GM23338 (cell line): ENCODE results near the gene ATP9B. TPM values are rescaled to one million over a fixed set of nuclear protein-coding genes. Genes with fewer than 3 reads are reported as not detected.

Experiments
- ATAC-seq: fragments of 200-7000 bp; cut with Tn5 transposase; 3 replicates; pipeline ENCODE4 v1.9.1; 2020
- DNase-seq: peaks from one replicate; pipeline ENCODE4 v3.0.0-alpha.2; 2015; ENCODE audit warnings: low spot score
- H2AFZ ChIP-seq: fragments of 200-600 bp; sonication (generic); 2 replicates; pipeline ENCODE4 v1.8.0; 2016; ENCODE audit warnings: antibody characterized with exemption, mild to moderate bottlenecking, moderate library complexity
- H3F3A ChIP-seq: fragments of 200-600 bp; sonication (generic); replicated peaks from 2 replicates; pipeline ENCODE4 v1.8.0; 2017; ENCODE audit warnings: antibody characterized with exemption, mixed run types, low read depth
- H3K27ac ChIP-seq: fragments of 200-600 bp; sonication (generic); 2 replicates; pipeline ENCODE4 v1.6.1; 2016; ENCODE audit warnings: low read depth
- H3K27me3 ChIP-seq: fragments of 200-600 bp; sonication (generic); 2 replicates; pipeline ENCODE4 v1.8.0; 2016; ENCODE audit warnings: mild to moderate bottlenecking, mixed run types, moderate library complexity; ENCODE audit not compliant: insufficient read depth
- H3K36me3 ChIP-seq: fragments of 200-600 bp; sonication (generic); 2 replicates; pipeline ENCODE4 v1.8.0; 2016; ENCODE audit warnings: mild to moderate bottlenecking; ENCODE audit not compliant: insufficient read depth
- H3K4me1 ChIP-seq: fragments of 200-600 bp; sonication (generic); 2 replicates; pipeline ENCODE4 v1.8.0; 2016; ENCODE audit warnings: mild to moderate bottlenecking, moderate library complexity; ENCODE audit not compliant: insufficient read depth
- H3K4me2 ChIP-seq: fragments of 200-600 bp; sonication (generic); 2 replicates; pipeline ENCODE4 v1.7.1; 2017; ENCODE audit warnings: mixed run types
- H3K4me3 ChIP-seq: fragments of 200-600 bp; sonication (generic); 2 replicates; pipeline ENCODE4 v1.6.1; 2016; ENCODE audit warnings: mixed run types
- H3K79me2 ChIP-seq: fragments of 200-600 bp; sonication (generic); replicated peaks from 2 replicates; pipeline ENCODE4 v1.8.0; 2017; ENCODE audit warnings: mild to moderate bottlenecking; ENCODE audit not compliant: insufficient read depth
- H3K9me2 ChIP-seq: fragments of 200-600 bp; sonication (generic); 2 replicates; pipeline ENCODE4 v1.8.0; 2017; ENCODE audit not compliant: insufficient read depth
- H4K20me1 ChIP-seq: fragments of 200-600 bp; sonication (generic); replicated peaks from 2 replicates; pipeline ENCODE4 v1.8.0; 2017; ENCODE audit warnings: mild to moderate bottlenecking; ENCODE audit not compliant: insufficient read depth
- H3K27ac Mint-ChIP-seq: 2 replicates; pipeline ENCODE4 v1.8.0; 2020; ENCODE audit warnings: inconsistent platforms, mild to moderate bottlenecking, moderate library complexity, mixed read lengths
- H3K27me3 Mint-ChIP-seq: 3 replicates; pipeline ENCODE4 v1.8.0; 2022; ENCODE audit warnings: low read depth, mild to moderate bottlenecking, moderate library complexity, mixed read lengths, inconsistent platforms; ENCODE audit not compliant: insufficient read depth, poor library complexity
- H3K36me3 Mint-ChIP-seq: 3 replicates; pipeline ENCODE4 v1.8.0; 2021; ENCODE audit warnings: low read depth, mild to moderate bottlenecking, inconsistent platforms, moderate library complexity, mixed read lengths
- H3K4me1 Mint-ChIP-seq: 3 replicates; pipeline ENCODE4 v1.8.0; 2020; ENCODE audit warnings: mild to moderate bottlenecking, inconsistent platforms, mixed read lengths
- H3K4me3 Mint-ChIP-seq: 3 replicates; pipeline ENCODE4 v1.8.0; 2021; ENCODE audit warnings: moderate library complexity, mild to moderate bottlenecking, inconsistent platforms, mixed read lengths
- H3K9me3 Mint-ChIP-seq: 3 replicates; pipeline ENCODE4 v1.8.0; 2020; ENCODE audit warnings: moderate library complexity, mild to moderate bottlenecking, inconsistent platforms, mixed read lengths
- CREB1 ChIP-seq: fragments of 250-450 bp; sonication (Bioruptor Pico); IDR thresholded peaks from 2 replicates; pipeline ENCODE4 v1.5.0; 2020; ENCODE audit warnings: low read depth, mild to moderate bottlenecking, moderate library complexity
- EZH2phosphoT487 ChIP-seq: fragments of 200-600 bp; sonication (generic); IDR thresholded peaks from one replicate; pipeline ENCODE4 v1.8.1; 2018; ENCODE audit warnings: antibody characterized with exemption; ENCODE audit not compliant: unreplicated experiment
- JUNB ChIP-seq: IDR thresholded peaks from one replicate; pipeline ENCODE4 v1.6.1; 2016; ENCODE audit warnings: antibody characterized with exemption; ENCODE audit not compliant: unreplicated experiment
- NANOG ChIP-seq: IDR thresholded peaks from 2 replicates; pipeline ENCODE4 v1.6.1; 2016; ENCODE audit warnings: antibody characterized with exemption, borderline replicate concordance
- POLR2AphosphoS5 ChIP-seq: IDR thresholded peaks from 2 replicates; pipeline ENCODE4 v1.6.1; 2016; ENCODE audit warnings: antibody characterized with exemption, low read depth
- STAT1 ChIP-seq: IDR thresholded peaks from one replicate; pipeline ENCODE4 v1.6.1; 2016; ENCODE audit warnings: antibody characterized with exemption; ENCODE audit not compliant: unreplicated experiment
- ZNF114 ChIP-seq: fragments of 250-450 bp; sonication (Bioruptor Pico); IDR thresholded peaks from 2 replicates; pipeline ENCODE4 v1.5.0; 2020; ENCODE audit warnings: mild to moderate bottlenecking, moderate library complexity
- ZNF331 ChIP-seq: fragments of 250-450 bp; sonication (Bioruptor Pico); IDR thresholded peaks from 2 replicates; pipeline ENCODE4 v1.5.0; 2020; ENCODE audit warnings: low read depth, mild to moderate bottlenecking, moderate library complexity
- polyA plus RNA-seq: library from polyadenylated mRNA; unstranded; fragments of >200 nt; fragmentation: Nextera tagmentation; extraction: Ambion mirVana; gene quantifications from 2 replicates; pipeline ENCODE4 v1.2.1, GENCODE V29; 2016
- total RNA-seq: library from RNA; depleted of rRNA; stranded (reverse); fragments of >200 nt; shearing (Covaris generic); gene quantifications from 2 replicates; pipeline ENCODE4 v1.2.3, GENCODE V29; 2014
- TF ChIP-seq, protein P1 (sequence below): fragments of 250-450 bp; sonication (Bioruptor Pico); IDR thresholded peaks from 2 replicates; pipeline ENCODE4 v1.5.0; 2020; ENCODE audit warnings: mild to moderate bottlenecking, moderate library complexity
- TF ChIP-seq, protein P2 (sequence below): IDR thresholded peaks from 2 replicates; pipeline ENCODE4 v1.6.1; 2016; ENCODE audit warnings: antibody characterized with exemption
- TF ChIP-seq, protein P3 (sequence below), 2 experiments: fragments of 200-600 bp in 1 of 2; sonication (generic) in 1 of 2; conservative IDR thresholded peaks; 2 replicates each; pipeline versions ENCODE4 v1.5.1 to v1.6.1; 2016 to 2017; ENCODE audit warnings: antibody characterized with exemption in 2 of 2, low read depth in 2 of 2, mild to moderate bottlenecking in 2 of 2, moderate library complexity in 1 of 2

The ATP9B gene
- total and polyA plus RNA-seq, 2 experiments from 2014 or later: 14.2 to 25.6 TPM

DNA sequence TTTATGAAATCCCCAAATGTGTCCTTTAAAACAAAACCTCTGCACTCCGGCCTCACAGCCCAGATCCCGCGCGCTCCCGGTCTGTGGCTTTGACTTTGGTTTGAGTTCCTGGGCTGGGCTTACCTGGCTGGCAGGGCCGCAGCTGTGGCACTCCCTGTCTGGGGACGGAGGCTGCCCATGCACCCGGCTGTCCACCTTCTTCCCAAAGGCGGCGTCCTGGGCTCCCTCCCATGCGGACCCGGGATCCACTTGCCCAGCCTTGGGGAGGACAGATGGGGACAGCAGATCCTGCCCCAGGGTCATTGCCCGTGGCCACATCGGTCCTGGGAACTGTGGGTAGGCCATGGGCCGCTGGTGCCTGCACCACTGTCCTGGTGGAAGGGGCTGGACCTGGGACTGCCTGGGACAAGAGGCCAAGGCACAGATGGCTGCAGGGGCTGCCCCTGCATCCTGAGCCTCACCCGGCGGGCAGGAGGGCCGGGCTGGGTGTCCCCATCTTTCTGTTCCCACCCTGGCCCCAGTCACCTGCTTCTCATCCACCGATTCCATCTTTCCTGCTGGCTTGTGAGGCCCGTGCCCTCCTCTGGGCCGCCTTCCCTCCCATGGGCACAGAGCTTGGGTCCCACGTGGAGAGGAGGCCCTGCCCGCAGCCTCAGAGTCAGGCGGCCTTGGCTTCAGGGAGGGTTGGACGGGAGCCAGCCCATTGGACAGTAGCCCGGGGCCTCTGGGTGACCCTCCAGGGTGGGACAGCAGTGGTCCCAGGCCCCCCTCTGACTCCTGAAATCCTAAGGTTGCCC lies 354.2 kb downstream of the ATP9B start:
- no peak for TF ChIP-seq ZNF331
- no peak for TF ChIP-seq EZH2phosphoT487
- TF ChIP-seq, protein P1, sequence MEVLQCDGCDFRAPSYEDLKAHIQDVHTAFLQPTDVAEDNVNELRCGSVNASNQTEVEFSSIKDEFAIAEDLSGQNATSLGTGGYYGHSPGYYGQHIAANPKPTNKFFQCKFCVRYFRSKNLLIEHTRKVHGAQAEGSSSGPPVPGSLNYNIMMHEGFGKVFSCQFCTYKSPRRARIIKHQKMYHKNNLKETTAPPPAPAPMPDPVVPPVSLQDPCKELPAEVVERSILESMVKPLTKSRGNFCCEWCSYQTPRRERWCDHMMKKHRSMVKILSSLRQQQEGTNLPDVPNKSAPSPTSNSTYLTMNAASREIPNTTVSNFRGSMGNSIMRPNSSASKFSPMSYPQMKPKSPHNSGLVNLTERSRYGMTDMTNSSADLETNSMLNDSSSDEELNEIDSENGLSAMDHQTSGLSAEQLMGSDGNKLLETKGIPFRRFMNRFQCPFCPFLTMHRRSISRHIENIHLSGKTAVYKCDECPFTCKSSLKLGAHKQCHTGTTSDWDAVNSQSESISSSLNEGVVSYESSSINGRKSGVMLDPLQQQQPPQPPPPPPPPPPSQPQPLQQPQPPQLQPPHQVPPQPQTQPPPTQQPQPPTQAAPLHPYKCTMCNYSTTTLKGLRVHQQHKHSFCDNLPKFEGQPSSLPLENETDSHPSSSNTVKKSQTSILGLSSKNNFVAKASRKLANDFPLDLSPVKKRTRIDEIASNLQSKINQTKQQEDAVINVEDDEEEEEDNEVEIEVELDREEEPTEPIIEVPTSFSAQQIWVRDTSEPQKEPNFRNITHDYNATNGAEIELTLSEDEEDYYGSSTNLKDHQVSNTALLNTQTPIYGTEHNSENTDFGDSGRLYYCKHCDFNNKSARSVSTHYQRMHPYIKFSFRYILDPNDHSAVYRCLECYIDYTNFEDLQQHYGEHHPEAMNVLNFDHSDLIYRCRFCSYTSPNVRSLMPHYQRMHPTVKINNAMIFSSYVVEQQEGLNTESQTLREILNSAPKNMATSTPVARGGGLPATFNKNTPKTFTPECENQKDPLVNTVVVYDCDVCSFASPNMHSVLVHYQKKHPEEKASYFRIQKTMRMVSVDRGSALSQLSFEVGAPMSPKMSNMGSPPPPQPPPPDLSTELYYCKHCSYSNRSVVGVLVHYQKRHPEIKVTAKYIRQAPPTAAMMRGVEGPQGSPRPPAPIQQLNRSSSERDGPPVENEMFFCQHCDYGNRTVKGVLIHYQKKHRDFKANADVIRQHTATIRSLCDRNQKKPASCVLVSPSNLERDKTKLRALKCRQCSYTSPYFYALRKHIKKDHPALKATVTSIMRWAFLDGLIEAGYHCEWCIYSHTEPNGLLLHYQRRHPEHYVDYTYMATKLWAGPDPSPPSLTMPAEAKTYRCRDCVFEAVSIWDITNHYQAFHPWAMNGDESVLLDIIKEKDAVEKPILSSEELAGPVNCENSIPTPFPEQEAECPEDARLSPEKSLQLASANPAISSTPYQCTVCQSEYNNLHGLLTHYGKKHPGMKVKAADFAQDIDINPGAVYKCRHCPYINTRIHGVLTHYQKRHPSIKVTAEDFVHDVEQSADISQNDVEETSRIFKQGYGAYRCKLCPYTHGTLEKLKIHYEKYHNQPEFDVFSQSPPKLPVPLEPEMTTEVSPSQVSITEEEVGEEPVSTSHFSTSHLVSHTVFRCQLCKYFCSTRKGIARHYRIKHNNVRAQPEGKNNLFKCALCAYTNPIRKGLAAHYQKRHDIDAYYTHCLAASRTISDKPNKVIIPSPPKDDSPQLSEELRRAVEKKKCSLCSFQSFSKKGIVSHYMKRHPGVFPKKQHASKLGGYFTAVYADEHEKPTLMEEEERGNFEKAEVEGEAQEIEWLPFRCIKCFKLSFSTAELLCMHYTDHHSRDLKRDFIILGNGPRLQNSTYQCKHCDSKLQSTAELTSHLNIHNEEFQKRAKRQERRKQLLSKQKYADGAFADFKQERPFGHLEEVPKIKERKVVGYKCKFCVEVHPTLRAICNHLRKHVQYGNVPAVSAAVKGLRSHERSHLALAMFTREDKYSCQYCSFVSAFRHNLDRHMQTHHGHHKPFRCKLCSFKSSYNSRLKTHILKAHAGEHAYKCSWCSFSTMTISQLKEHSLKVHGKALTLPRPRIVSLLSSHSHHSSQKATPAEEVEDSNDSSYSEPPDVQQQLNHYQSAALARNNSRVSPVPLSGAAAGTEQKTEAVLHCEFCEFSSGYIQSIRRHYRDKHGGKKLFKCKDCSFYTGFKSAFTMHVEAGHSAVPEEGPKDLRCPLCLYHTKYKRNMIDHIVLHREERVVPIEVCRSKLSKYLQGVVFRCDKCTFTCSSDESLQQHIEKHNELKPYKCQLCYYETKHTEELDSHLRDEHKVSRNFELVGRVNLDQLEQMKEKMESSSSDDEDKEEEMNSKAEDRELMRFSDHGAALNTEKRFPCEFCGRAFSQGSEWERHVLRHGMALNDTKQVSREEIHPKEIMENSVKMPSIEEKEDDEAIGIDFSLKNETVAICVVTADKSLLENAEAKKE (CRISPR knock-in tag): no peak
- TF ChIP-seq, protein P2, sequence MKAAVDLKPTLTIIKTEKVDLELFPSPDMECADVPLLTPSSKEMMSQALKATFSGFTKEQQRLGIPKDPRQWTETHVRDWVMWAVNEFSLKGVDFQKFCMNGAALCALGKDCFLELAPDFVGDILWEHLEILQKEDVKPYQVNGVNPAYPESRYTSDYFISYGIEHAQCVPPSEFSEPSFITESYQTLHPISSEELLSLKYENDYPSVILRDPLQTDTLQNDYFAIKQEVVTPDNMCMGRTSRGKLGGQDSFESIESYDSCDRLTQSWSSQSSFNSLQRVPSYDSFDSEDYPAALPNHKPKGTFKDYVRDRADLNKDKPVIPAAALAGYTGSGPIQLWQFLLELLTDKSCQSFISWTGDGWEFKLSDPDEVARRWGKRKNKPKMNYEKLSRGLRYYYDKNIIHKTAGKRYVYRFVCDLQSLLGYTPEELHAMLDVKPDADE: no peak
- no peak for TF ChIP-seq ZNF114 (CRISPR knock-in tag)
- TF ChIP-seq POLR2AphosphoS5: no peak
- TF ChIP-seq CREB1 (CRISPR knock-in tag): no peak
- TF ChIP-seq NANOG: no peak
- TF ChIP-seq, protein P3, sequence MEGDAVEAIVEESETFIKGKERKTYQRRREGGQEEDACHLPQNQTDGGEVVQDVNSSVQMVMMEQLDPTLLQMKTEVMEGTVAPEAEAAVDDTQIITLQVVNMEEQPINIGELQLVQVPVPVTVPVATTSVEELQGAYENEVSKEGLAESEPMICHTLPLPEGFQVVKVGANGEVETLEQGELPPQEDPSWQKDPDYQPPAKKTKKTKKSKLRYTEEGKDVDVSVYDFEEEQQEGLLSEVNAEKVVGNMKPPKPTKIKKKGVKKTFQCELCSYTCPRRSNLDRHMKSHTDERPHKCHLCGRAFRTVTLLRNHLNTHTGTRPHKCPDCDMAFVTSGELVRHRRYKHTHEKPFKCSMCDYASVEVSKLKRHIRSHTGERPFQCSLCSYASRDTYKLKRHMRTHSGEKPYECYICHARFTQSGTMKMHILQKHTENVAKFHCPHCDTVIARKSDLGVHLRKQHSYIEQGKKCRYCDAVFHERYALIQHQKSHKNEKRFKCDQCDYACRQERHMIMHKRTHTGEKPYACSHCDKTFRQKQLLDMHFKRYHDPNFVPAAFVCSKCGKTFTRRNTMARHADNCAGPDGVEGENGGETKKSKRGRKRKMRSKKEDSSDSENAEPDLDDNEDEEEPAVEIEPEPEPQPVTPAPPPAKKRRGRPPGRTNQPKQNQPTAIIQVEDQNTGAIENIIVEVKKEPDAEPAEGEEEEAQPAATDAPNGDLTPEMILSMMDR (conservative IDR thresholded peaks at IDR 0.05; ENCODE audit: low read depth in 2 of 2): no peak
- no peak for TF ChIP-seq STAT1
- TF ChIP-seq JUNB: no peak
- Histone ChIP-seq H3K4me1 (no peaks in the 10 kb centered on the region), H3F3A (peaks cover 7% of the 10 kb centered on the region; the same call in 1 of the 2 replicates), H3K27ac (no peak overlapping the region), H3K9me2 (no peaks in the 10 kb centered on the region), H2AFZ (no peak overlapping the region), H3K27me3 (no peaks in the 10 kb centered on the region), H4K20me1 (no peaks in the 10 kb centered on the region), H3K79me2 (no peaks in the 10 kb centered on the region), H3K36me3 (no peaks in the 10 kb centered on the region), H3K4me2 (no peak overlapping the region), H3K4me3 (no peak overlapping the region)
- DNase-seq (no peak), ATAC-seq (no peak)
- Mint-ChIP-seq H3K4me1 (peaks cover 13% of the 10 kb centered on the region; the same call in 2 of the 3 replicates), H3K36me3 (peaks cover 11% of the 10 kb centered on the region; the same call in 2 of the 3 replicates), H3K4me3 (no peak overlapping the region), H3K9me3 (peaks cover 4% of the 10 kb centered on the region; the same call in 2 of the 3 replicates), H3K27me3 (peaks cover 24% of the 10 kb centered on the region), H3K27ac (no peak overlapping the region)
